HCT116 (cell line): Measurements from ENCODE around the gene PGR. TPM values are rescaled to one million over a fixed set of nuclear protein-coding genes. Genes with fewer than 3 reads are reported as not detected.

Experiments used
- ATAC-seq: fragments of 200-7000 bp; cut with Tn5 transposase; 2 replicates; pipeline ENCODE4 v1.9.1; 2020; ENCODE audit warnings: mild to moderate bottlenecking, moderate library complexity
- BruUV-seq: library from RNA; stranded (reverse); fragments of 400-500 nt; replicated peaks from 2 replicates; lab custom pipeline; 2021; lab: Mats Ljungman, UMichigan
- CTCF ChIA-PET: fragments of 300-600 bp; sonication (Branson Sonifier 250); formaldehyde crosslinking; loops from one replicate; lab custom pipeline; 2021; ENCODE audit warnings: antibody characterized with exemption; lab: Charles Lee
- POLR2A ChIA-PET: fragments of 300-600, 350-600 bp; sonication (Branson Sonifier 250); formaldehyde crosslinking; loops from one replicate; lab custom pipeline; 2021; ENCODE audit warnings: antibody characterized with exemption; lab: Charles Lee
- RAD21 ChIA-PET, 2 experiments: fragments of 300-600 bp; sonication (Branson Sonifier 250); formaldehyde crosslinking; loops; one replicate each; lab custom pipeline; 2023; ENCODE audit warnings: low total read pairs in 2 of 2; ENCODE audit not compliant: uncharacterized antibody in 2 of 2, unreplicated experiment in 2 of 2, low non-redundant PET in 1 of 2; lab: Charles Lee
- DNase-seq: peaks from one replicate; pipeline ENCODE4 v3.0.0-alpha.2; 2010; ENCODE audit warnings: low read depth, low spot score
- H2AFZ ChIP-seq: fragments of 200-600 bp; shearing (Covaris generic), sonication (generic); 2 replicates; pipeline ENCODE4 v1.6.1; 2017; ENCODE audit warnings: low read depth, mixed run types, mixed read lengths, antibody characterized with exemption, low read length; ENCODE audit not compliant: poor library complexity, severe bottlenecking
- H3K27ac ChIP-seq: 2 replicates; pipeline ENCODE4 v1.5.1; 2012; ENCODE audit warnings: low read depth, low read length
- H3K27me3 ChIP-seq: fragments of 200-600 bp; sonication (generic); 2 replicates; pipeline ENCODE4 v1.6.1; 2016; ENCODE audit warnings: mixed run types, low read length, mixed read lengths; ENCODE audit not compliant: insufficient read depth
- H3K36me3 ChIP-seq, 2 experiments: fragments of 200-500 bp in 1 of 2; fragments of 200-600 bp in 1 of 2; sonication (Bioruptor generic) in 1 of 2; sonication (generic) in 1 of 2; 2 replicates each; pipeline versions ENCODE4 v1.5.1 to v1.6.1; 2014 to 2016; ENCODE audit warnings: low read length in 2 of 2, inconsistent platforms in 1 of 2, mixed read lengths in 1 of 2, mixed run types in 1 of 2; ENCODE audit not compliant: insufficient read depth in 2 of 2, control insufficient read depth in 1 of 2
- H3K4me1 ChIP-seq, 2 experiments: fragments of 200-600 bp in 1 of 2; sonication (generic) in 1 of 2; 2 replicates each; pipeline versions ENCODE4 v1.5.1 to v1.6.1; 2012 to 2017; ENCODE audit warnings: low read length in 2 of 2, inconsistent platforms in 1 of 2, mild to moderate bottlenecking in 1 of 2, mixed read lengths in 1 of 2, mixed run types in 1 of 2, moderate library complexity in 1 of 2; ENCODE audit not compliant: insufficient read depth in 2 of 2, control insufficient read depth in 1 of 2
- H3K4me2 ChIP-seq: fragments of 200-600 bp; sonication (generic); 2 replicates; pipeline ENCODE4 v1.6.1; 2017; ENCODE audit warnings: mixed run types, low read length, mixed read lengths
- H3K4me3 ChIP-seq, 2 experiments: fragments of 200-600 bp in 1 of 2; sonication (generic) in 1 of 2; replicated peaks in 1 of 2; 2 replicates each; pipeline ENCODE4 v1.5.1; 2011 to 2016; ENCODE audit warnings: low read length in 2 of 2, control low read depth in 1 of 2, low read depth in 1 of 2, mild to moderate bottlenecking in 1 of 2, mixed read lengths in 1 of 2, mixed run types in 1 of 2
- H3K79me2 ChIP-seq: fragments of 200-600 bp; sonication (generic); 2 replicates; pipeline ENCODE4 v1.6.1; 2017; ENCODE audit warnings: mild to moderate bottlenecking, mixed run types, low read length, moderate library complexity, mixed read lengths; ENCODE audit not compliant: insufficient read depth
- H3K9ac ChIP-seq: fragments of 200-600 bp; sonication (generic); 2 replicates; pipeline ENCODE4 v1.6.1; 2016; ENCODE audit warnings: low read length, mixed read lengths
- H3K9me2 ChIP-seq: fragments of 200-600 bp; sonication (generic), shearing (Covaris generic); 2 replicates; pipeline ENCODE4 v1.6.1; 2017; ENCODE audit warnings: mixed run types, mild to moderate bottlenecking, moderate library complexity; ENCODE audit not compliant: insufficient read depth
- H3K9me3 ChIP-seq, 2 experiments: fragments of 200-500 bp in 1 of 2; fragments of 200-600 bp in 1 of 2; sonication (Bioruptor generic) in 1 of 2; sonication (generic) in 1 of 2; 2 replicates each; pipeline ENCODE4 v1.6.1; 2014 to 2017; ENCODE audit warnings: low read length in 2 of 2, mixed read lengths in 2 of 2, inconsistent platforms in 1 of 2, low read depth in 1 of 2, mild to moderate bottlenecking in 1 of 2, mixed run types in 1 of 2, moderate library complexity in 1 of 2; ENCODE audit not compliant: control insufficient read depth in 1 of 2, insufficient read depth in 1 of 2
- H4K20me1 ChIP-seq: fragments of 200-600 bp; sonication (generic), shearing (Covaris generic); 2 replicates; pipeline ENCODE4 v1.6.1; 2017; ENCODE audit warnings: mixed run types, mild to moderate bottlenecking, moderate library complexity; ENCODE audit not compliant: insufficient read depth
- ATF3 ChIP-seq: IDR thresholded peaks from 2 replicates; pipeline ENCODE4 v1.6.1; 2012
- CEBPB ChIP-seq: IDR thresholded peaks from 2 replicates; pipeline ENCODE4 v1.6.1; 2012; ENCODE audit warnings: low read depth
- CTCF ChIP-seq, 3 experiments: fragments of 200-600 bp in 1 of 3; sonication (generic) in 1 of 3; IDR thresholded peaks in 2 of 3; conservative IDR thresholded peaks in 1 of 3; 2 replicates each; pipeline ENCODE4 v1.5.1; 2012 to 2017; ENCODE audit warnings: low read depth in 2 of 3, low read length in 2 of 3, antibody characterized with exemption in 1 of 3, borderline replicate concordance in 1 of 3, control low read depth in 1 of 3, mild to moderate bottlenecking in 1 of 3, mixed read lengths in 1 of 3, mixed run types in 1 of 3, moderate library complexity in 1 of 3; ENCODE audit not compliant: insufficient read depth in 1 of 3
- EGR1 ChIP-seq: IDR thresholded peaks from 2 replicates; pipeline ENCODE4 v1.6.1; 2012; ENCODE audit warnings: low read depth
- ELF1 ChIP-seq: IDR thresholded peaks from 2 replicates; pipeline ENCODE4 v1.6.1; 2012; ENCODE audit warnings: low read depth, borderline replicate concordance
- EZH2 ChIP-seq: fragments of 200-600 bp; sonication (generic); IDR thresholded peaks from 2 replicates; pipeline ENCODE4 v1.6.1; 2017; ENCODE audit warnings: antibody characterized with exemption, mixed run types
- EZH2phosphoT487 ChIP-seq: fragments of 200-600 bp; IDR thresholded peaks from 2 replicates; pipeline ENCODE4 v1.6.1; 2018; ENCODE audit warnings: antibody characterized with exemption, borderline replicate concordance
- JUND ChIP-seq: IDR thresholded peaks from 2 replicates; pipeline ENCODE4 v1.6.1; 2012
- MAX ChIP-seq: IDR thresholded peaks from 2 replicates; pipeline ENCODE4 v1.6.1; 2012
- POLR2A ChIP-seq: IDR thresholded peaks from 2 replicates; pipeline ENCODE4 v1.7.0; 2011; ENCODE audit warnings: borderline replicate concordance; ENCODE audit not compliant: insufficient read depth, insufficient read length; ENCODE audit errors: extremely low read depth
- RAD21 ChIP-seq: IDR thresholded peaks from 2 replicates; pipeline ENCODE4 v1.6.1; 2012; ENCODE audit warnings: low read depth, mild to moderate bottlenecking
- REST ChIP-seq: IDR thresholded peaks from 2 replicates; pipeline ENCODE4 v1.6.1; 2012; ENCODE audit warnings: low read depth
- SIN3A ChIP-seq: IDR thresholded peaks from 2 replicates; pipeline ENCODE4 v1.6.1; 2012; ENCODE audit warnings: low read depth
- SRF ChIP-seq: IDR thresholded peaks from 2 replicates; pipeline ENCODE4 v1.6.1; 2012; ENCODE audit warnings: low read depth
- TCF7L2 ChIP-seq: IDR thresholded peaks from 2 replicates; pipeline ENCODE4 v1.7.0; 2011; ENCODE audit warnings: borderline replicate concordance, inconsistent platforms; ENCODE audit not compliant: insufficient read depth, insufficient read length; ENCODE audit errors: extremely low read depth
- YY1 ChIP-seq: IDR thresholded peaks from 2 replicates; pipeline ENCODE4 v1.6.1; 2011; ENCODE audit warnings: low read length, low read depth, moderate library complexity, mild to moderate bottlenecking; ENCODE audit not compliant: insufficient replicate concordance; ENCODE audit errors: extremely low read depth
- ZBTB33 ChIP-seq: IDR thresholded peaks from 2 replicates; pipeline ENCODE4 v1.6.1; 2011; ENCODE audit warnings: mild to moderate bottlenecking, low read length, moderate library complexity; ENCODE audit not compliant: insufficient replicate concordance; ENCODE audit errors: extremely low read depth
- ZFX ChIP-seq: fragments of 450-650 bp; IDR thresholded peaks from 2 replicates; pipeline ENCODE4 v1.6.1; 2017
- ZNF274 ChIP-seq: fragments of 200-500 bp; sonication (Bioruptor generic); IDR thresholded peaks from 2 replicates; pipeline ENCODE4 v1.6.1; 2014; ENCODE audit warnings: mild to moderate bottlenecking, low read depth, low read length, inconsistent platforms
- intact Hi-C: fragments of 100-400 bp; cut with micrococcal nuclease; formaldehyde crosslinking; loops from 2 replicates; pipeline ENCODE4 v1.10.0; 2022
- total RNA-seq: library from RNA; stranded (reverse); gene quantifications from one replicate; pipeline ENCODE4 v1.2.1, GENCODE V29; 2021; ENCODE audit not compliant: unreplicated experiment

PGR gene
- total RNA-seq, 1 experiment from 2014 or later = not detected

GRCh38 chr11:101090679-101091270 lies 38.8 kb downstream of the PGR start:
- Histone ChIP-seq H3K36me3 (no peaks in the 10 kb centered on the region), H3K9me3 (no peaks in the 10 kb centered on the region), H4K20me1 (no peaks in the 10 kb centered on the region), H3K9me2 (no peaks in the 10 kb centered on the region), H3K27me3 (no peaks in the 10 kb centered on the region), H3K4me3 (no peak overlapping the region), H3K9ac (no peak overlapping the region), H3K27ac (no peak overlapping the region), H3K4me2 (no peak overlapping the region), H2AFZ (no peak overlapping the region), H3K4me1 (no peaks in the 10 kb centered on the region), H3K79me2 (no peaks in the 10 kb centered on the region)
- intact Hi-C loops = no loop called here
- ATAC-seq (no peak), DNase-seq (no peak)
- ChIA-PET CTCF (no interaction called here), RAD21 (no interaction called here), POLR2A (no interaction called here)
- TF ChIP-seq SIN3A = no peak
- TF ChIP-seq SRF = no peak
- no peak for TF ChIP-seq EZH2phosphoT487
- TF ChIP-seq RAD21 = no peak
- no peak for TF ChIP-seq CTCF (IDR thresholded peaks at IDR 0.05 in 2 of 3, conservative IDR thresholded peaks at IDR 0.05 in 1 of 3; ENCODE audit: borderline replicate concordance in 1 of 3, insufficient read depth in 1 of 3, low read depth in 2 of 3, low read length in 2 of 3)
- no peak for TF ChIP-seq EZH2
- no peak for TF ChIP-seq ZFX
- TF ChIP-seq EGR1 = no peak
- no peak for TF ChIP-seq JUND
- TF ChIP-seq CEBPB = no peak
- no peak for TF ChIP-seq POLR2A
- TF ChIP-seq TCF7L2 = no peak
- no peak for TF ChIP-seq ATF3
- no peak for TF ChIP-seq YY1
- TF ChIP-seq ZNF274 = no peak
- no peak for TF ChIP-seq ZBTB33
- TF ChIP-seq ELF1 = no peak
- no peak for TF ChIP-seq REST
- no peak for TF ChIP-seq MAX
- BruUV-seq = no TSS peak
